ENCODE results near the gene BDNF.

Gene BDNF

GRCh38 chr11:27625347-27625912 lies 74.8 kb downstream of the BDNF start:
- Histone ChIP-seq H3K4me2 (ENCODE audit: low read depth, low read length, poor library complexity, severe bottlenecking) (peak overlapping the region; percentile 28), H4K20me1 (ENCODE audit: insufficient read depth, low read length, poor library complexity, severe bottlenecking) (no peaks in the 10 kb centered on the region), H3K4me3 (ENCODE audit: low read length, poor library complexity, severe bottlenecking) (no peak overlapping the region), H2AFZ (ENCODE audit: low read length) (0 out of 2 replicates have a peak overlapping the region, but pooled peaks have one; percentile 9), H3K9me3 (ENCODE audit: insufficient read depth, low read depth, low read length) (no peaks in the 10 kb centered on the region), H3K79me2 (ENCODE audit: insufficient read depth, low read length) (no peaks in the 10 kb centered on the region), H3K4me1 (ENCODE audit: insufficient read depth, low read length, poor library complexity, severe bottlenecking) (peaks cover 6% of the 10 kb centered on the region), H3K27me3 (ENCODE audit: insufficient read depth, low read length, poor library complexity, severe bottlenecking) (no peaks in the 10 kb centered on the region), H3K9ac (ENCODE audit: low read depth, low read length, poor library complexity, severe bottlenecking) (no peak overlapping the region), H3F3A (ENCODE audit: low read depth) (no peaks in the 10 kb centered on the region), H3K36me3 (ENCODE audit: insufficient read depth, low read length) (no peaks in the 10 kb centered on the region), H3K9me2 (replicated peaks; ENCODE audit: low read depth, low read length) (no peaks in the 10 kb centered on the region)
- TF ChIP-seq CTCF (conservative IDR thresholded peaks at IDR 0.05; ENCODE audit: low read length): no peak
- no peak for TF ChIP-seq EZH2phosphoT487 (IDR thresholded peaks at IDR 0.05; ENCODE audit: borderline replicate concordance)

GRCh38 chr11:27623945-27624523 lies 76.2 kb downstream of the BDNF start:
- Histone ChIP-seq H3F3A (ENCODE audit: low read depth) (no peaks in the 10 kb centered on the region), H4K20me1 (ENCODE audit: insufficient read depth, low read length, poor library complexity, severe bottlenecking) (no peaks in the 10 kb centered on the region), H3K79me2 (ENCODE audit: insufficient read depth, low read length) (no peaks in the 10 kb centered on the region), H3K27me3 (ENCODE audit: insufficient read depth, low read length, poor library complexity, severe bottlenecking) (no peaks in the 10 kb centered on the region), H3K36me3 (ENCODE audit: insufficient read depth, low read length) (no peaks in the 10 kb centered on the region), H3K9ac (ENCODE audit: low read depth, low read length, poor library complexity, severe bottlenecking) (no peak overlapping the region), H3K4me1 (ENCODE audit: insufficient read depth, low read length, poor library complexity, severe bottlenecking) (peaks cover 14% of the 10 kb centered on the region), H3K9me2 (replicated peaks; ENCODE audit: low read depth, low read length) (no peaks in the 10 kb centered on the region), H2AFZ (ENCODE audit: low read length) (no peak overlapping the region), H3K4me2 (ENCODE audit: low read depth, low read length, poor library complexity, severe bottlenecking) (no peak overlapping the region), H3K9me3 (ENCODE audit: insufficient read depth, low read depth, low read length) (no peaks in the 10 kb centered on the region), H3K4me3 (ENCODE audit: low read length, poor library complexity, severe bottlenecking) (no peak overlapping the region)
- TF ChIP-seq CTCF (conservative IDR thresholded peaks at IDR 0.05; ENCODE audit: low read length) (no peak), EZH2phosphoT487 (IDR thresholded peaks at IDR 0.05; ENCODE audit: borderline replicate concordance) (no peak)

GRCh38 chr11:27622541-27623300 lies 77.5 kb downstream of the BDNF start:
- H3K9me3 ChIP-seq (ENCODE audit: insufficient read depth, low read depth, low read length): no peaks in the 10 kb centered on the region
- H4K20me1 ChIP-seq (ENCODE audit: insufficient read depth, low read length, poor library complexity, severe bottlenecking): no peaks in the 10 kb centered on the region
- TF ChIP-seq EZH2phosphoT487 (IDR thresholded peaks at IDR 0.05; ENCODE audit: borderline replicate concordance): no peak
- TF ChIP-seq CTCF (conservative IDR thresholded peaks at IDR 0.05; ENCODE audit: low read length): no peak
- H3F3A ChIP-seq (ENCODE audit: low read depth): no peaks in the 10 kb centered on the region
- no peaks in the 10 kb centered on the region for H3K79me2 ChIP-seq (ENCODE audit: insufficient read depth, low read length)
- H3K36me3 ChIP-seq (ENCODE audit: insufficient read depth, low read length): no peaks in the 10 kb centered on the region
- no peak overlapping the region for H3K9ac ChIP-seq (ENCODE audit: low read depth, low read length, poor library complexity, severe bottlenecking)
- no peak overlapping the region for H2AFZ ChIP-seq (ENCODE audit: low read length)
- no peak overlapping the region for H3K4me3 ChIP-seq (ENCODE audit: low read length, poor library complexity, severe bottlenecking)
- H3K4me1 ChIP-seq (ENCODE audit: insufficient read depth, low read length, poor library complexity, severe bottlenecking): peaks cover 18% of the 10 kb centered on the region
- H3K4me2 ChIP-seq (ENCODE audit: low read depth, low read length, poor library complexity, severe bottlenecking): no peak overlapping the region
- H3K9me2 ChIP-seq (replicated peaks; ENCODE audit: low read depth, low read length): no peaks in the 10 kb centered on the region
- H3K27me3 ChIP-seq (ENCODE audit: insufficient read depth, low read length, poor library complexity, severe bottlenecking): no peaks in the 10 kb centered on the region
